Natural killer cell (primary cell): ENCODE data around the gene RBPJ. TPM values are rescaled to one million over a fixed set of nuclear protein-coding genes. Genes with fewer than 3 reads are reported as not detected.
A peak's percentile ranks its signal among the peaks of the same experiment; 100 is the strongest.

Source experiments
- ATAC-seq, 3 donors: fragments of 150-1000 bp in 2 of 3; fragments of 200-7000 bp in 1 of 3; cut with Tn5 transposase; 1 replicate in 1 of 3; 2 replicates in 2 of 3; pipeline ENCODE4 v1.10.0; 2021; ENCODE audit warnings: mild to moderate bottlenecking in 2 of 3, moderate library complexity in 2 of 3
- DNase-seq, 2 donors: peaks; one replicate each; pipeline versions ENCODE4 v3.0.0 to v3.0.0-alpha.2; 2013 to 2021; ENCODE audit warnings: mixed read lengths in 1 of 2
- H3K27ac ChIP-seq: one replicate; pipeline ENCODE4 v1.5.1; 2013; ENCODE audit warnings: mild to moderate bottlenecking, low read length
- H3K27me3 ChIP-seq: one replicate; pipeline ENCODE4 v1.6.1; 2013; ENCODE audit warnings: low read length; ENCODE audit not compliant: control insufficient read depth, insufficient read depth
- H3K36me3 ChIP-seq: one replicate; pipeline ENCODE4 v1.6.1; 2013; ENCODE audit warnings: low read length; ENCODE audit not compliant: control insufficient read depth, insufficient read depth
- H3K4me1 ChIP-seq: one replicate; pipeline ENCODE4 v1.6.1; 2013; ENCODE audit warnings: low read length; ENCODE audit not compliant: control insufficient read depth, insufficient read depth
- H3K4me3 ChIP-seq: one replicate; pipeline ENCODE4 v1.5.1; 2013; ENCODE audit warnings: low read length
- H3K9me3 ChIP-seq: one replicate; pipeline ENCODE4 v1.6.1; 2013; ENCODE audit warnings: low read length; ENCODE audit not compliant: control insufficient read depth, insufficient read depth
- H3K27ac Mint-ChIP-seq, 2 donors: one replicate each; pipeline ENCODE4 v1.8.0; 2022; ENCODE audit warnings: mild to moderate bottlenecking in 2 of 2, mixed read lengths in 2 of 2, moderate library complexity in 1 of 2
- H3K27me3 Mint-ChIP-seq, 2 donors: one replicate each; pipeline ENCODE4 v1.8.0; 2022; ENCODE audit warnings: low read depth in 2 of 2, mixed read lengths in 2 of 2
- H3K36me3 Mint-ChIP-seq: one replicate; pipeline ENCODE4 v1.8.0; 2022; ENCODE audit warnings: mixed read lengths
- H3K4me1 Mint-ChIP-seq, 2 donors: one replicate each; pipeline ENCODE4 v1.8.0; 2022; ENCODE audit warnings: mixed read lengths in 2 of 2
- H3K4me3 Mint-ChIP-seq: one replicate; pipeline ENCODE4 v1.8.0; 2022; ENCODE audit warnings: mild to moderate bottlenecking, moderate library complexity, mixed read lengths
- H3K9me3 Mint-ChIP-seq, 2 donors: one replicate each; pipeline ENCODE4 v1.8.0; 2022; ENCODE audit warnings: mixed read lengths in 2 of 2
- WGBS: methylation state at CpG from one replicate; pipeline ENCODE4 v1.1.7; 2013; ENCODE audit warnings: missing lambda C conversion rate; ENCODE audit not compliant: insufficient coverage; 5-methylcytosine and 5-hydroxymethylcytosine counted together
- intact Hi-C: fragments of 100-400 bp; cut with micrococcal nuclease; formaldehyde crosslinking; loops from one replicate; pipeline ENCODE4 v1.14.2; 2022
- total RNA-seq, 4 donors: library from RNA; stranded (reverse); fragments of 120-200 nt in 1 of 4; gene quantifications; one replicate each; pipeline versions ENCODE4 v1.2.3 to v1.2.4, GENCODE V29; 2013 to 2022
- TF ChIP-seq, protein P1 (sequence below): fragments of 200-600 bp; IDR thresholded peaks from one replicate; pipeline ENCODE4 v1.8.0; 2022; ENCODE audit warnings: antibody characterized with exemption

The RBPJ gene
- total RNA-seq, 3 donors from 2014 or later (not counting 1 experiment from before 2014, with no cell fraction given) = 46.4 to 53.3 (median 48.8) TPM

DNA sequence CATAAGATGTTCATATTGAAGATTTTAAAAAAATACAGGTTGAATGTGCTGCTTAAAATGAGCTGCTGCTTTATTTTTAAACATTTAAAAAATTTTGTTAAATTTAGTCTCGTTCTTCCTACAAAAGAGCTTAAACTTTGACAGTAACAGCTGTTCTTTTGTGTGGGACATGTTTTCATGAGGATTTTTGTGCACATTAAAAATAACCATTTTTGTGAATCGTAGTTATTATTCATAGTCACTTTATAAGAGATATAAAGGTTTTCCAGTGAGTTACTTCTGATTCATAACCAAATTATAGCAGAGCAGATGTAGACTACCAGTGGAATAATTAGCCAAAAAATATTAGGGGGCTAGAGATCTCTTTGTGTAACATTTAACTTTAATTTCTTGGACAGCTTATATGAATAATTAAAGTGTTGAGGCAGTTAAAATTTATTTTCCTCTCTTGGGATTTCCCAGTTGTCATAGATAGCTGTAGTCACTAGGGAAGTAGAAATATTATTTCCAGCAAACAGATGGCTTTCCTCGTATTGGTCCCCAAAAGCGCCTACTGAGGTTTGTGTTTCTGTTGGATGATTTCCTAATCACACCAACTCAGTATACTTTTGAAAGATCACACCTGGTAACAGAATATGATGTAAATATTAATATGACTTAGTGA lies 24.2 kb downstream of the RBPJ start:
- Histone ChIP-seq H3K27ac (no peak overlapping the region), H3K4me3 (no peak overlapping the region), H3K9me3 (no peaks in the 10 kb centered on the region), H3K4me1 (no peaks in the 10 kb centered on the region), H3K27me3 (no peaks in the 10 kb centered on the region), H3K36me3 (no peaks in the 10 kb centered on the region)
- Mint-ChIP-seq H3K9me3 (no peaks in the 10 kb centered on the region), H3K4me1 (peaks cover 48 to 49% of the 10 kb centered on the region in 2 donors), H3K27me3 (no peaks in the 10 kb centered on the region), H3K4me3 (no peak overlapping the region), H3K27ac (no peak overlapping the region), H3K36me3 (no peaks in the 10 kb centered on the region)
- no peak for ATAC-seq
- DNase-seq = no peak
- TF ChIP-seq, protein P1, sequence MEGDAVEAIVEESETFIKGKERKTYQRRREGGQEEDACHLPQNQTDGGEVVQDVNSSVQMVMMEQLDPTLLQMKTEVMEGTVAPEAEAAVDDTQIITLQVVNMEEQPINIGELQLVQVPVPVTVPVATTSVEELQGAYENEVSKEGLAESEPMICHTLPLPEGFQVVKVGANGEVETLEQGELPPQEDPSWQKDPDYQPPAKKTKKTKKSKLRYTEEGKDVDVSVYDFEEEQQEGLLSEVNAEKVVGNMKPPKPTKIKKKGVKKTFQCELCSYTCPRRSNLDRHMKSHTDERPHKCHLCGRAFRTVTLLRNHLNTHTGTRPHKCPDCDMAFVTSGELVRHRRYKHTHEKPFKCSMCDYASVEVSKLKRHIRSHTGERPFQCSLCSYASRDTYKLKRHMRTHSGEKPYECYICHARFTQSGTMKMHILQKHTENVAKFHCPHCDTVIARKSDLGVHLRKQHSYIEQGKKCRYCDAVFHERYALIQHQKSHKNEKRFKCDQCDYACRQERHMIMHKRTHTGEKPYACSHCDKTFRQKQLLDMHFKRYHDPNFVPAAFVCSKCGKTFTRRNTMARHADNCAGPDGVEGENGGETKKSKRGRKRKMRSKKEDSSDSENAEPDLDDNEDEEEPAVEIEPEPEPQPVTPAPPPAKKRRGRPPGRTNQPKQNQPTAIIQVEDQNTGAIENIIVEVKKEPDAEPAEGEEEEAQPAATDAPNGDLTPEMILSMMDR = no peak
- no CpG with 5 or more reads among the region's 4 CpGs for WGBS
- intact Hi-C loops = no loop called here

DNA sequence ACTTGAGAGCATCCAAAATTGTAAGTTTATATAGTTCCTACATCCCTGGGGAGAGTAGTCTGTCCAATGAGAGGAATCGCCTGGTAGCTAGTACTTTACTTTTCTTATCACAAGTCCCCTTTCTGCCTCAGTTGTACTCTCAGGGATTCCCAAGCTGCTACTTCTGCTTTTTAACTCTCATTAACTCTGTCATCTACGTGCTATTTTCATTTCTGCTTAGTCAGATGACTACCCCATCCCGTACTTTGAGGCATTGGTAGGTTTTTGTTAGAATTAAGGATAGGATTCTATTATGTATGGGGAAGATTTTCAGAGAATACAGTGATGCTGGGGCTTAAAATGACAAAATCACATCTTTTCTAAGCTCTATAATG lies 24.7 kb downstream of the RBPJ start:
- H3K27me3 Mint-ChIP-seq = no peaks in the 10 kb centered on the region
- Histone ChIP-seq H3K27me3 (no peaks in the 10 kb centered on the region), H3K27ac (no peak overlapping the region), H3K4me1 (no peaks in the 10 kb centered on the region), H3K36me3 (no peaks in the 10 kb centered on the region), H3K9me3 (no peaks in the 10 kb centered on the region), H3K4me3 (no peak overlapping the region)
- no peak overlapping the region for H3K4me3 Mint-ChIP-seq
- H3K27ac Mint-ChIP-seq = peak overlapping the region in 1 of 2 donors; percentile 55
- no peaks in the 10 kb centered on the region for H3K9me3 Mint-ChIP-seq
- TF ChIP-seq, protein P1 = no peak
- no peak for DNase-seq
- peaks cover 49% of the 10 kb centered on the region in 2 donors for H3K4me1 Mint-ChIP-seq
- 89% methylated on average over 1 of the region's 3 CpGs for WGBS
- ATAC-seq = no peak
- no peaks in the 10 kb centered on the region for H3K36me3 Mint-ChIP-seq
- intact Hi-C loops = no loop called here

DNA sequence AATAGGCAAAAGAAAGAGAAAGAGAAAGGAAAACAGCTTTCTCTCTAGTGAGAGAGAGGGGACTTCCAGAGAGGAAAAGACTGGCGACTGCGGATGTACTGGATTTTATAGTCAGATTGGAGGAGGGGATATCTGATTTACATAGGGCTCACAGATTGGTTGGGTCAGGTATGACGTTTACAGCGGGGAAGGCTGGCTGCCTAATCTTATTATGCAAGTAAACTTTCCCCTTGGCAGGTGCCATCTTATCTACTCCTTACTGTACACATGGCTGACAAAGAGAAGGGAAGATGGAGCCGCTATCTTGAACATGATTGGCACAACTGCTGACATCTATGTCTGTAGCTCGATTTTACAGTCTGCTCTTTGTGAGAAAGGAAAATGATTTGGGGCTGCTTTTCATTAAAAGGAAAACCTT lies 25.4 kb downstream of the RBPJ start:
- DNase-seq (peak in 1 of 2 donors; percentile 49), ATAC-seq (no peak)
- Histone ChIP-seq H3K4me1 (no peaks in the 10 kb centered on the region), H3K27ac (no peak overlapping the region), H3K36me3 (no peaks in the 10 kb centered on the region), H3K9me3 (no peaks in the 10 kb centered on the region), H3K4me3 (no peak overlapping the region), H3K27me3 (no peaks in the 10 kb centered on the region)
- intact Hi-C loops = no loop called here
- Mint-ChIP-seq H3K27ac (peak overlapping the region in 1 of 2 donors; percentile 55), H3K4me1 (peaks cover 43 to 45% of the 10 kb centered on the region in 2 donors), H3K4me3 (no peak overlapping the region), H3K36me3 (no peaks in the 10 kb centered on the region), H3K9me3 (no peaks in the 10 kb centered on the region), H3K27me3 (no peaks in the 10 kb centered on the region)
- 90% methylated on average over 5 of the region's 6 CpGs for WGBS
- TF ChIP-seq, protein P1 = no peak

DNA sequence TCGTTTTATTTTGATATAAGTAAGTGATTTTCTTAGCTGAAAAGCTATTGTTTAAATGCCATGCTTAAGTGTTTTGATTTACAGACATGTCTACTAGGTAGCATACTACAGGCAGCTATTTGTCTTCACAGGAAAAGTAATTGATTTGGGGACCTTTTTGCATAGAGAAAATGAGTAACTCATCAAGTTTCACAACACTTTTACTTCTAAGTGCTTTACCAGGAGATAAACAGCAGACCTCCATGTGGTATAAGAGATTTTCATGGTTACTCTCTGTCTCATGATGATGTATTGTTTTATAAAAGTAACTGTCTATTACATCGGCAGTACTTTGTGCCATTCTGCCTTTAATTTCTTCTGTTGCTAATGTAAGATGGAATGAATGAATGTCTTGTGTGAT lies 28.7 kb downstream of the RBPJ start:
- Histone ChIP-seq H3K36me3 (no peaks in the 10 kb centered on the region), H3K27ac (no peak overlapping the region), H3K4me1 (no peaks in the 10 kb centered on the region), H3K9me3 (no peaks in the 10 kb centered on the region), H3K27me3 (no peaks in the 10 kb centered on the region), H3K4me3 (no peak overlapping the region)
- Mint-ChIP-seq H3K9me3 (no peaks in the 10 kb centered on the region), H3K4me3 (no peak overlapping the region), H3K27me3 (no peaks in the 10 kb centered on the region), H3K36me3 (no peaks in the 10 kb centered on the region), H3K4me1 (peaks cover 40 to 45% of the 10 kb centered on the region in 2 donors), H3K27ac (no peak overlapping the region)
- ATAC-seq (no peak), DNase-seq (no peak)
- intact Hi-C loops = no loop called here
- TF ChIP-seq, protein P1 = no peak
- WGBS = 100% methylated on average over 1 of the region's 2 CpGs
